PFSK-1 (cell line): Measurements from ENCODE around the gene SEMA6D.

Experiments used
- FOXP2 ChIP-seq: optimal IDR thresholded peaks from 2 replicates; pipeline ENCODE3; 2011; ENCODE audit warnings: borderline replicate concordance, control low read depth, inconsistent platforms; ENCODE audit not compliant: insufficient read depth; ENCODE audit errors: extremely low read length, extremely low read depth
- POLR2AphosphoS5 ChIP-seq: IDR thresholded peaks from 2 replicates; pipeline ENCODE4 v1.6.1; 2012; ENCODE audit warnings: low read depth, mild to moderate bottlenecking, control low read depth, low read length, moderate library complexity
- SIN3A ChIP-seq: IDR thresholded peaks from 2 replicates; pipeline ENCODE4 v1.6.1; 2012; ENCODE audit warnings: mild to moderate bottlenecking, low read length, moderate library complexity, borderline replicate concordance; ENCODE audit not compliant: insufficient read depth
- TAF1 ChIP-seq: IDR thresholded peaks from 2 replicates; pipeline ENCODE4 v1.6.1; 2012; ENCODE audit warnings: low read length, control low read depth, borderline replicate concordance; ENCODE audit not compliant: insufficient read depth
- TF ChIP-seq, protein P1 (sequence below), 2 experiments: IDR thresholded peaks; 2 replicates each; pipeline versions ENCODE4 v1.6.1 to v1.8.0; 2011 to 2012; ENCODE audit warnings: low read depth in 2 of 2, low read length in 2 of 2, control low read depth in 1 of 2, inconsistent platforms in 1 of 2, mild to moderate bottlenecking in 1 of 2, moderate library complexity in 1 of 2; ENCODE audit not compliant: insufficient read depth in 1 of 2

The SEMA6D gene

DNA sequence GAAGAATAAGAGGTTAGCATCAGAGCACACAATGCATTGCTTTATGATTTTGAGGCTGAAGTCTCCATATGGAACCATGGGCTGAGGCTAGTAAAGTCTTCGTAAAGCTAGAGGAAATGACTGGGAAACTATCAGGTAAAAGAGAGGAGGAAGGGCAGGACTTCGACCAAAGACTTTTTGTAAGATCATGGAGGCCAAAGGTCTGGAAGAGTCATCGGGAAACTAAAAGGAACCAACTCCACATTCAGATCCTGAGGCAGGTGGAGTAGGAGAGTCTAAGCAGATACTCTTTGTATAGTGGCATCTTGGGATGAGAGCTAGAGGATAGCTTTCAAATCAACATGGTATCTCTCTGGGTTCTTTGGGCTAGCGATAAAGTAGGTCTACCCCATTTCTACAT is 36.3 kb downstream of the SEMA6D start:
- TF ChIP-seq POLR2AphosphoS5 (no peak), SIN3A (no peak), FOXP2 (no peak), TAF1 (no peak)
- TF ChIP-seq, protein P1, sequence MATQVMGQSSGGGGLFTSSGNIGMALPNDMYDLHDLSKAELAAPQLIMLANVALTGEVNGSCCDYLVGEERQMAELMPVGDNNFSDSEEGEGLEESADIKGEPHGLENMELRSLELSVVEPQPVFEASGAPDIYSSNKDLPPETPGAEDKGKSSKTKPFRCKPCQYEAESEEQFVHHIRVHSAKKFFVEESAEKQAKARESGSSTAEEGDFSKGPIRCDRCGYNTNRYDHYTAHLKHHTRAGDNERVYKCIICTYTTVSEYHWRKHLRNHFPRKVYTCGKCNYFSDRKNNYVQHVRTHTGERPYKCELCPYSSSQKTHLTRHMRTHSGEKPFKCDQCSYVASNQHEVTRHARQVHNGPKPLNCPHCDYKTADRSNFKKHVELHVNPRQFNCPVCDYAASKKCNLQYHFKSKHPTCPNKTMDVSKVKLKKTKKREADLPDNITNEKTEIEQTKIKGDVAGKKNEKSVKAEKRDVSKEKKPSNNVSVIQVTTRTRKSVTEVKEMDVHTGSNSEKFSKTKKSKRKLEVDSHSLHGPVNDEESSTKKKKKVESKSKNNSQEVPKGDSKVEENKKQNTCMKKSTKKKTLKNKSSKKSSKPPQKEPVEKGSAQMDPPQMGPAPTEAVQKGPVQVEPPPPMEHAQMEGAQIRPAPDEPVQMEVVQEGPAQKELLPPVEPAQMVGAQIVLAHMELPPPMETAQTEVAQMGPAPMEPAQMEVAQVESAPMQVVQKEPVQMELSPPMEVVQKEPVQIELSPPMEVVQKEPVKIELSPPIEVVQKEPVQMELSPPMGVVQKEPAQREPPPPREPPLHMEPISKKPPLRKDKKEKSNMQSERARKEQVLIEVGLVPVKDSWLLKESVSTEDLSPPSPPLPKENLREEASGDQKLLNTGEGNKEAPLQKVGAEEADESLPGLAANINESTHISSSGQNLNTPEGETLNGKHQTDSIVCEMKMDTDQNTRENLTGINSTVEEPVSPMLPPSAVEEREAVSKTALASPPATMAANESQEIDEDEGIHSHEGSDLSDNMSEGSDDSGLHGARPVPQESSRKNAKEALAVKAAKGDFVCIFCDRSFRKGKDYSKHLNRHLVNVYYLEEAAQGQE (IDR thresholded peaks at IDR 0.05; ENCODE audit: insufficient read depth in 1 of 2, low read depth in 2 of 2, low read length in 2 of 2), result no peak

DNA sequence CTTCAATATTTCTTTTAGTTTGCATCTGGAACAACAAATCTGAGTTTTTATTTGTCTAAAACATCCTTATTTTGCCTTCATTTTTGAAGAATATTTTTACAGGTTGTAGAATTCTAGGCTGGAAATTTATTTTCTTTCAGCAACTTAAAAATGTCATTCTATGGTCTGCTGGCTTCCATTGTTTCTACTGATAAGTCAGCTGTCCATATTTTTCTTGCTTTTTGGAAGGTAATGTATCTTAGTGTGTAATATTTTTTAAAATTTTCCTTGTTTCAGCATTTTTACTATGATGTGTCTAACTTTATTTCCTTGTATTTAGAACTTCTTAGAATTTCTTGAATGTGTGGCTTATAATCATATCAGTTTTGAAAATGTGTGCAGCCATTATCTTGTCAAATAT is 37.0 kb downstream of the SEMA6D start:
- TF ChIP-seq POLR2AphosphoS5 (no peak), FOXP2 (no peak), SIN3A (no peak), TAF1 (no peak)
- TF ChIP-seq, protein P1 (IDR thresholded peaks at IDR 0.05; ENCODE audit: insufficient read depth in 1 of 2, low read depth in 2 of 2, low read length in 2 of 2), result no peak

DNA sequence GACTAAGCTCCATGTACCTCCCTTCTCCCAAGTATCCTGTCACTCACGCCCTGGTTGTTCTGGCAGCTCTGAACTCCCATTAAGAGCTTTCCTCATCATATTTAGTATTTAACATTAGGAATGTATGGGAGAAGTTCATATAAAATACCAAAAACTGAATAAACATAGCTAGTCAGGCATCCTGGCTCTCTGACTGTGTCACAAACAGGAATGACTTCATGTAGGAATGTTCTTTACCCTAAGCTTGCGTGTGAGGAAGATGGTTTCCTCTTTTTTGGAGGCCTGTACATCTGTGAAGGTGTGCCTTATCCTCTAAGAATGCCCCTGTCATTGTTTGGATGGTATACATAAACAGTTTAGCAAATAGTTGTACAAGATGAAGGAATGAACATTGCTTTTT is 38.6 kb downstream of the SEMA6D start:
- TF ChIP-seq TAF1 (no peak), FOXP2 (no peak), POLR2AphosphoS5 (no peak), SIN3A (no peak)
- TF ChIP-seq, protein P1 (IDR thresholded peaks at IDR 0.05; ENCODE audit: insufficient read depth in 1 of 2, low read depth in 2 of 2, low read length in 2 of 2), result no peak

DNA sequence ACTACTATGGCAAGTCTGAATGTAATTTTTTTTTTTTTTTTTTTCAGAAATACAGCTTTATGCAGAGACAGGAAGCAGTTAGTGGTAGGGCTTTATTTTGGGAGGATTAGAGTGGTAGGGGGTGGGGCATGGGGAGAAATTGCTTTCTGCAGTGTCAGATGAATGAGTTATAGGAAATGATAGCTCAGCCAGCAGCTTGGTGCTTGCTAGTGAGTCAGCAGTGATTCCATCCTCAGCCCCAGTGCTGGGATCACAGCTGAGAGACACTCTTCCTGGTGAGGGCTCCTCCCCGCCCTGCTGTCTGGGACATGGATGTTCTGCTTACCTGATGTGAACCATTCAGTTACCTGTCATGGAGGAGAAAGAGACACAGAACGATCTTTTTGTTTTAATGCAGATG is 39.6 kb downstream of the SEMA6D start:
- TF ChIP-seq TAF1, result no peak
- TF ChIP-seq SIN3A, result 0 out of 2 replicates have a peak, but pooled peaks have one; percentile 40

DNA sequence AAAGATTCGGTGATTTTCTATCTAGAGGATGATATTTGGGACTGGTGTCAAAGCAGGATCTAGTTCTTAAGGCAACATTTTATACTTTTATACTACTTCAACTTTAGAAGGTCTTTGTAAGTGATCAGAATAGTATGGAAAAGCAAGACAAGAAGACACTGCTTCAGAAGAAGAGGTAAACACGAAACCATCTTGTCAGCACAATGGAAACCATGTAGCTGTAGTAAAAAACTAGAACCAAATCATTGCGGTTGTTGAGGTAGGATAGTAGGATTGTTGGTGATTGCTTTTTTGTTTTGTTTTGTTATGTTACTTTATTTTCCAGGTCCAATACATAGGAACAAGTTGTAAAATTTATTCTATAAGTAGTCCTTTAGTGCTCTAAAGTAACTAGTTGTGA is 40.0 kb downstream of the SEMA6D start:
- TF ChIP-seq POLR2AphosphoS5 (no peak), SIN3A (no peak), TAF1 (no peak), FOXP2 (no peak)
- TF ChIP-seq, protein P1 (IDR thresholded peaks at IDR 0.05; ENCODE audit: insufficient read depth in 1 of 2, low read depth in 2 of 2, low read length in 2 of 2), result no peak
